H1 (cell line): ENCODE measurements around the gene GOLGA6L10. TPM values are rescaled to one million over a fixed set of nuclear protein-coding genes. Genes with fewer than 3 reads are reported as not detected.

Experiments used
- polyA plus RNA-seq, 7 experiments: library from polyadenylated mRNA; depleted of rRNA in 3 of 7; stranded (reverse) in 5 of 7; unstranded in 2 of 7; fragments of >200 nt in 5 of 7; fragments of 200-250 nt in 2 of 7; gene quantifications; 1 replicate in 5 of 7; 2 replicates in 1 of 7; 4 replicates in 1 of 7; pipeline versions ENCODE4 v1.2.1 to v1.2.3, GENCODE V29; 2011 to 2013; ENCODE audit warnings: missing spikeins in 2 of 7, mixed read lengths in 2 of 7
- total RNA-seq: library from RNA; stranded (reverse); fragmentation: NEBNext Ultra II Directional; extraction: Animal tissue kit (Norgen Biotek cat#: 25700); gene quantifications from 2 replicates; pipeline ENCODE4 v1.2.1, GENCODE V29; 2021

The GOLGA6L10 gene
- total and polyA plus RNA-seq, 2 of the 8 experiments (the other 6 are each of a cell fraction or from before 2014, with no cell fraction given) = 0.91 to 4.0 TPM

Other genes with a start within 250 kb of the GOLGA6L10 start
- 31.5 and 32.8 TPM in 2 replicates for gene EFL1, start 86.7 kb downstream of the GOLGA6L10 start, total RNA-seq
- gene EFL1, start 86.7 kb downstream of the GOLGA6L10 start, polyA plus RNA-seq (2011; rRNA removed) = 8.8 and 10.8 TPM in 2 replicates
- gene SAXO2, start 86.7 kb downstream of the GOLGA6L10 start, total RNA-seq = 3.1 and 3.8 TPM in 2 replicates
- gene SAXO2, start 86.7 kb downstream of the GOLGA6L10 start, polyA plus RNA-seq (2011; rRNA removed) = 1.9 and 3.1 TPM in 2 replicates
- 5.4 and 5.5 TPM in 2 replicates for gene GOLGA6L9, start 80.3 kb upstream of the GOLGA6L10 start, total RNA-seq
- gene GOLGA6L9, start 80.3 kb upstream of the GOLGA6L10 start, polyA plus RNA-seq (2011; rRNA removed) = 2.6 and 3.1 TPM in 2 replicates
- 2,416 and 2,501 TPM in 2 replicates for gene RPS17, start 191.0 kb upstream of the GOLGA6L10 start, total RNA-seq
- 4,119 and 5,590 TPM in 2 replicates for gene RPS17, start 191.0 kb upstream of the GOLGA6L10 start, polyA plus RNA-seq (2011; rRNA removed)